Tibial nerve (tissue), 3 donors: ENCODE data around the gene ELMO1.

ENCODE experiments used
- POLR2A ChIP-seq, 2 donors: fragments of 450-650 bp; IDR thresholded peaks; one replicate each; pipeline ENCODE4 v1.6.1; 2017; ENCODE audit warnings: antibody characterized with exemption in 2 of 2, mild to moderate bottlenecking in 2 of 2, moderate library complexity in 2 of 2
- TF ChIP-seq, protein P1 (sequence below), 5 experiments: fragments of 200-600 bp in 3 of 5; fragments of 450-650 bp in 2 of 5; sonication (generic) in 3 of 5; IDR thresholded peaks; one replicate each; pipeline ENCODE4 v1.5.1; 2016 to 2019; ENCODE audit warnings: antibody characterized with exemption in 5 of 5, mild to moderate bottlenecking in 3 of 5, moderate library complexity in 2 of 5

DNA sequence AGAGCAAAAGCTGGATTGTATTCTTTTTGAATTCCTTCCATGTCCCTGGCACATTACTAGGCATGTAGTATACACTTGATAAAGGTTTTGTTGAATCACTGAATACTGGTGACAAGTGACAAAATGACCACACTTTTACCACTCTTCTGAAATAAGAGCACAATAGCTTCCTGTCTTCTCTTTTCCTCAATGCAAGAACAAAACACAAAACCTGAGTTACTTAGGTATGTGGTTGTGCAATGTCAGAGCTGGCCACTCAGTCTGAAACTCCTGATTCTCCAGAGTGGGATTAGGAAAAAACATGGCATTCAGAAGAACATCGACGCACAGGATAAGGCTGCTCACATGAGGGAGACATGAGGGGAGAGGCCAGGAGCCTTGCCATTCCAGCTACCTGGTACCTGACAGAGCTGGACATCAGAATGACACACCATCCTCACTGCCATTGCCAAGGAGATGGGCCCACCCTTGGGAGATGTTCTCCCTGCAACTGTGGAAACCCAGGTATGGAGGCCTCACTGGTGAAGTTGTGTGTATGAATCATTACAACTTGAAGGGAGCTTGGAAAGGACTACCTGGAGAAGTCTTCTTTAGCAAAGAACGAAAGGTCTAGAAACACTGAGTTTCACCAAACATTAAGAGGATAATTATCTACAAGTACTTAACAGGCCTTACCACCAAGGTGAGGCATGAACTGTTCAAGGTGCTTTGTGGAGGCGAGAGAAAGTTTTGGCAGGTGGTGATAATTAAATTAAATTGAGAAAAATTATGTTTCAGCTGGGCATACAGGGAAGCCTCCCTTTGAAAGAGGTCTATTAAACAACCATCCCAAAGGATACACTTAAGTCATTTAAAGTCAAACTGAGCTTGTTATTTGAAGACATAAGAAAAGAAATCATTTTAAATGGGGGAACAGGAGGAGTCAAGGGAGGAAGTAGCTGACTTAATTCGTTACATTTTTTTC lies 477.8 kb downstream of the ELMO1 start:
- TF ChIP-seq, protein P1, sequence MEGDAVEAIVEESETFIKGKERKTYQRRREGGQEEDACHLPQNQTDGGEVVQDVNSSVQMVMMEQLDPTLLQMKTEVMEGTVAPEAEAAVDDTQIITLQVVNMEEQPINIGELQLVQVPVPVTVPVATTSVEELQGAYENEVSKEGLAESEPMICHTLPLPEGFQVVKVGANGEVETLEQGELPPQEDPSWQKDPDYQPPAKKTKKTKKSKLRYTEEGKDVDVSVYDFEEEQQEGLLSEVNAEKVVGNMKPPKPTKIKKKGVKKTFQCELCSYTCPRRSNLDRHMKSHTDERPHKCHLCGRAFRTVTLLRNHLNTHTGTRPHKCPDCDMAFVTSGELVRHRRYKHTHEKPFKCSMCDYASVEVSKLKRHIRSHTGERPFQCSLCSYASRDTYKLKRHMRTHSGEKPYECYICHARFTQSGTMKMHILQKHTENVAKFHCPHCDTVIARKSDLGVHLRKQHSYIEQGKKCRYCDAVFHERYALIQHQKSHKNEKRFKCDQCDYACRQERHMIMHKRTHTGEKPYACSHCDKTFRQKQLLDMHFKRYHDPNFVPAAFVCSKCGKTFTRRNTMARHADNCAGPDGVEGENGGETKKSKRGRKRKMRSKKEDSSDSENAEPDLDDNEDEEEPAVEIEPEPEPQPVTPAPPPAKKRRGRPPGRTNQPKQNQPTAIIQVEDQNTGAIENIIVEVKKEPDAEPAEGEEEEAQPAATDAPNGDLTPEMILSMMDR (IDR thresholded peaks at IDR 0.05): no peak
- no peak for TF ChIP-seq POLR2A (IDR thresholded peaks at IDR 0.05)
